EH (cell line): ENCODE data around the gene RNF123.

Source experiments
- DNase-seq: peaks from one replicate; pipeline ENCODE4 v3.0.0-alpha.2; 2015; ENCODE audit warnings: low read depth

RNF123 gene

GRCh38 chr3:49703443-49703927, 14.1 kb downstream of the RNF123 start:
- DNase-seq = peak; percentile 75

GRCh38 chr3:49703956-49704355, 14.6 kb downstream of the RNF123 start:
- DNase-seq = no peak

GRCh38 chr3:49704629-49705028, 15.3 kb downstream of the RNF123 start:
- DNase-seq = no peak

- no peak for DNase-seq
These were observed 16.1 kb downstream of the RNF123 start for GRCh38 chr3:49705390-49705960.

DNA sequence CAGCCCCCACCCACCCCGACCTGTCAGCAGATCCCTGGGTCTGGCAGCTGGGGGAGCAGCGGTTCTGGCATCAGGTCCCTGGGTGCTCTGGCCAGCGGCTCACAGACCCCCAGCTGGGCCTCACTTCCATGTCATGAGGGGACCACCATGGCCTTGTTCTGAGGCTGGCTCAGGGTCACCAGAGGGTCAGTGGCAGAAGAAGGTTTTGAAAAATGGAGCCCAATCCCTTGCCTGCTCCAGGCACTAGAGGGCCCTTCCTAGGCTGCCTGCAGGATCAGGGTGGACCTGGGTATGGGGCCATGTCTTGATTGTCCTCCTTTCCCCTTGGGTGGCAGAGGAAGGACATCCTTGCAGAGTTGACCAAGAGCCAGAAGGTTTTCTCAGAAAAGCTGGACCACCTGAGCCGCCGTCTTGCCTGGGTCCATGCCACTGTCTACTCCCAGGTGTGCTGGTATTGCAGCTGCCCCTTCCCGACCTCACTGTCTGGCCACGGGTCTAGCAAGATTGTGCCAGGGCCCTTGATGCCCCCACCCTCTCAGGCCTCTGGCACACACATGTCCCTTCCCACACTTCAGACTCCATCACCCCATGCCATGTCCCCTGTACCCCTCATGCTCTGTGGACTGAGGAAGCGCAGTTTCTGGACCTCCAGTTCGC, 17.2 kb downstream of the RNF123 start:
- no peak for DNase-seq

DNA sequence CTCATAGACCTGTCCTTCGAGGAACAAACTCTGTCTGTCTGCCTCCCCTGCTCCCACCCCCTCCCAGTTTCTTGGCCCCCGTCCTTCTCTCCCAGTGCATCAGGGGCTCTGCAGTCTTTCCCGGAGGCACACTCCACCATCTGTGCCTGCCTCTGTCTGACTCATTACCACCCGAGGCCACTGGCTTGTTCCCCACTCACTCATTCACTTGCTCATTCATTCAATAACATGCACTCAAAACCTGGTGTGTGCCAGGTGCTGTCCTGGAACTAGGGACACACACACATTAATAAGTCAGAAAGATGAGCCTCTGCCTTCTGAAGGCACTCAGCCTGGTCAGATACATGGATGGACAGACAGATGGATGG, 17.7 kb downstream of the RNF123 start:
- DNase-seq = peak; percentile 39

GRCh38 chr3:49709852-49710251, 20.5 kb downstream of the RNF123 start:
- no peak for DNase-seq

DNA sequence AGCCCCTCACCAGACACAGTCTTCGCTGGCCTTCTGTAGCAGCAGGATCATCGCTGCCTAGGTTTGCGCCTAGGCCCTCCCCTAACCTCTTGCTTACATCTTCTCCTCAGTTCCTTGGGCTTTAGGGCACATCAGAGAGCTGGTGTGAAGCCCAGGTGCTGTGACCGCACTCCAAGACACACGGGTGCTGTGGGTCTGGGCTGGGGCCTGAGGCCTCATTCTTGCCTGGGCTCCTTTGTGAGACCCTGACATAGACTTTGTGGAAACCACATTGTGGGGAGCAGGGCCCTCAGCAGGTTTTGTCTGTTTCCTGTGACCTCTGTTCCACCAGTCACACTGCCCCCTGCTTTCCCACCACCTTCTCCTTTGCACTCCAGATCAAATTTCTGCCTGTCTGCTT, 22.1 kb downstream of the RNF123 start:
- DNase-seq = no peak

DNA sequence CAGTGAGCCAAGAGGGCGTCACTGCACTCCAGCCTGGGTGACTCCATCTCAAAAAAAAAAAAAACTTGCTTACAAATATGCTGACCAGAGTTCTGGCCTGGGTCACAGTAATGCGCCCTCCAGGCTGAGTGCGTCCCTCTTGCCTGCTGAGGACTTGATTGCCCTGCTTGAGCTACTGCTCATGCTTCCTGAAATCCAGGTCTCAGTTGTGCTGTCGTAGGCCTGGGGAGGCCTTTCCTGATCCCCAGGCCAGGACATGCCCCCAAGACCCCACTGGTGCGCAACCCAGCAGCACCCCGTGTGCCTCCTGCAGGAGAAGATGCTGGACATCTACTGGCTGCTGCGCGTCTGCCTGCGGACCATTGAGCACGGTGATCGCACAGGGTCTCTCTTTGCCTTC, 22.8 kb downstream of the RNF123 start:
- no peak for DNase-seq

DNA sequence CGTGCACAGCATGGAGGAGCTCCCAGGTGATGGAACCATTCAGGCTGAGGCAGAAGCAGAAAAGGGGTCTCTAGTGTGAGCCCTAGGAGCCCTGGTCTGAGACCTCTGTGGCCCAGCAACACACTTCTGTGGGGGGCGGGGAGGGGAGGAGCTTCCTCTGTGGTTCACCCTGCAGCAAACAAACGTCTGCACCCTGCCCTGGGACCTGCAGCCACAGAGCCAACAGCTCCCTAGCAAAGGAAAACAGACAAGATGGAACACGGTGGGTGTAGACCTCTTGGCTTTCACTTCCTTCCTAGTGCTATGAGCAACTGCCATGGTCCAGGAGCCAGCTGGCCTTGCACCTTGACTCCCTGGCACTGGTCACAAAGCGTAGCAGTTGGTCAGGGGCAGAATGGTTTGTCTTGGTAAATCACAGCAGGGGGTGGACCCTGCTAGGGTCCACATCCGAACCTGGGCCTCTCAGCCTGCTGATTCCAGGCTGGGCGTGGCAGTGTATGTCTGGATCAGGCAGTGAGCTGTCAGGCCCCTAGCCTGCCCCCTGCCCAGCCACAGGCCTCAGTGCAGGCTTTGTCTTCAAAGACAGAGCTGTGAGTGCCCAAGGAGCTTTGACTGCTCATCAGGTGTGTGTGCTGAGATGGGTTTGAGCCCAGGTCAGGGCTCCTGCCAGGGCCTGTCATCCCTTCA, 23.4 kb downstream of the RNF123 start:
- DNase-seq = no peak

DNA sequence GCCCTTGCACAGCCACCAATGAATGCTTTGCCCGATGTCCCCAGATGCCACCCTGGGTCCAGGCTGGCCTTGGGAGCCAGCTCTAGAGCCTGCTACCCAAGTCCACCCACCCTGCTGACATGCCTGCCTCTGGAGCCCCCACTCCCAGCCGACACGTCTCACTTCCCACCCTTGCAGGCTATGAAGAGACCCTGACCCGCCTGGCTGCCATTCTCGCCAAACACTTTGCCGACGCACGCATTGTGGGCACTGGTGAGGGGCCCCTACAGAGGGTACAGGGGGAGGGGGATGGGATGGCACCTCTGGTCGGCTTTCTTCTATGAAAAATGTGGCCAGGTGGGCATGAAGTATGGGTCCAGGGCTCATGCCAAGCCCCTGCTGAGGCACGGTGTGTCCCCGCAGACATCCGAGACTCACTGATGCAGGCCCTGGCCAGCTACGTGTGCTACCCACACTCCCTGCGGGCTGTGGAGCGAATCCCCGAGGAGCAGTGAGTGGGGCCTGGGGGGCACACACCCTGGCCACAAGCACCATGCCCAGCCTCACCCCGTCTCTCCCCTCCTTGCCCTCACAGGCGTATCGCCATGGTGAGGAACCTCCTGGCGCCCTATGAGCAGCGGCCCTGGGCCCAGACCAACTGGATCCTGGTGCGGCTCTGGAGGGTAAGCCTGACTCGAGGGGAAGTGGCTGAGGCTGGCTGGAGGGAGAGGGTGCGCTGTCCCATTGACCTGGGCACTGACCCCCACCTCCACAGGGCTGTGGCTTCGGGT, 24.2 kb downstream of the RNF123 start:
- DNase-seq = no peak

- no peak for DNase-seq
These were observed 25.6 kb downstream of the RNF123 start for GRCh38 chr3:49714728-49715550.

DNA sequence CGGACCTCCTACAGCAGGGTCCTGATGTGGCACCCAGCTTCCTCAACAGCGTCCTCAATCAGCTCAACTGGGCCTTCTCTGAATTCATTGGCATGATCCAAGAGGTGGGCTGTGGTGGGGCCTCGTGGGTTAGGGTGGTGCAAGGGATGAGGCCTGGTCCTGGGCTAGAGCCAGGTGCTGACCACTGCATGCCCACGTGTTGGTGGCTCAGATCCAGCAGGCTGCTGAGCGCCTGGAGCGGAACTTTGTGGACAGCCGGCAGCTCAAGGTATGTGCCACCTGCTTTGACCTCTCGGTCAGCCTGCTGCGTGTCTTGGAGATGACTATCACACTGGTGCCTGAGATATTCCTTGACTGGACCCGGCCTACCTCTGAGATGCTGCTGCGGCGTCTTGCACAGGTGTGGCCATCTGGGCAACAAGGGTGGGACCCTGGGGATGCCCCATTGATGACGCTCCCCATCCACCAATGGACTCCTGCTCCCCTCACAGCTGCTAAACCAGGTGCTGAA, 26.3 kb downstream of the RNF123 start:
- no peak for DNase-seq

DNA sequence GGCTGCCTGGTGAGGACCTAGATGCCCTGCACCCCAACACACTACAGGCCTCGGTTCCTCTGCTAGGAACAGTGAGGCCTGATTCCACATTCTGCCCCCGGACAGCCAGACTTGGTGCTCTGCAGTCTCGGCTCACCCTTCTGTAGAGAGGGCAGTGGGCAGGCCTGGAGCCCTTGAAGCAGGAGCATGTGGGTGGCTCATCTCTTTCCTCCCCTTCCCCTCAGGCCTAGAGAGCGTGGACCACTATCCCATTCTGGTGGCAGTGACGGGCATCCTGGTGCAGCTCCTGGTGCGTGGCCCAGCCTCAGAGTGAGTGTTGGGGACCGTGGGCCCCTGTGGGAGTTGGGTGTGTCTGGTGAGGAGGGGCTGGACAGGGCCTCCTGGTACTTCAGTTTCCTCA, 26.8 kb downstream of the RNF123 start:
- DNase-seq = no peak

- no peak for DNase-seq
These were observed 27.4 kb downstream of the RNF123 start for GRCh38 chr3:49716691-49717210.

DNA sequence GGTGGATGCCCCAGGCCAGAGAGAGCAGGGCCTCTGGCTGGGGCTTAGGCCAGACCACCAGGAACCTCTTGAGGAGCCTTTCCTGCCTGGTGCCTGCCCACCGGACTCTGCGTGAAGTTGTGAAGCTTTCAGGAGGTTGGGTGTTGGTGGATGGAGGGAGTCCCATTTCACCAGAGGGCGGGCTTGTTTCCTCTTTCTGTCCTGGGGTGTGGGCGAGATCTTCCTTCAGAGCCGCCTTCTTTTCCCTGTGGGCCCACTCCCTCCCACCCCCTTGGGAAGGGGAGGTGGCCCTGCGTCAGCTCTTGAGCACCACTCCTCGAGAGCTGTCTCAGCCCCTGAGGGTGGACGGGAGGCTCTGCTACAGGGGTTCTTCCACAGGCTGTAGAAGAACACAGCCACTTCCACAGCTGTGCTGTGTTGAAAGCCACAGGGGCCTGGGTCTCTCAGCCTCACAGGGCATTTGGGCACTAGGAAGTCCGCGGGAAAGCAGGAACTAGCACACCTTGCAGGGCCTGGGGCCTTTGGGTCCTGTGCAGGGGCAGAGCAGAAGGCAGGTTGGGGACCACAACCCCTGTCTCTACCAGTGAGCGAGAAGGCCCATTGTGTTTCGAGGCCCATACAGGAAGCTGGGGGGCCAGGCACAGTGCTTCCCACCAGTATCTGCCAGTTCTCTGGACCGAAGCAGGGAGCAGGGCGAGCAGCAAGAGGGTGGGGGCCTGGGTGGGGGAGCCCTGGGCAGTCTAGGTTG, 28.0 kb downstream of the RNF123 start:
- no peak for DNase-seq

GRCh38 chr3:49717959-49718857, 28.9 kb downstream of the RNF123 start:
- no peak for DNase-seq

DNA sequence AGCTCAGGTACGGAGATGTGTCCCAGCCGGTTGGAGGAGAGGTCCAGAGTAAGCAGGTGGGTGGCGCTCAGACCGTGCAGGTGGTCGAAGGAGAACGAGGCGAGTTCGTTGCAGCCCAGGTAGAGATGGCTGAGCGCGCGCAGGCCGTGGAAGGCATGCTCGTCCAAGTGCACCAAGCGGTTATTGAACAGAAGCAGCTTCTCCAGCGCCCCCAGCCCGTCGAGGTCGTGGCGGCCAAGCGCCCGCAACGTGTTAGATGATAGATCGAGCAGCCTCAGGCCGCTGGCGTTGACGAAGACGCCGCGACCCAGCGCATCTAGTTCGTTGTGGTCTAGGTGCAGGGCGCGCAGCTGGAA, 29.5 kb downstream of the RNF123 start:
- DNase-seq = no peak

DNA sequence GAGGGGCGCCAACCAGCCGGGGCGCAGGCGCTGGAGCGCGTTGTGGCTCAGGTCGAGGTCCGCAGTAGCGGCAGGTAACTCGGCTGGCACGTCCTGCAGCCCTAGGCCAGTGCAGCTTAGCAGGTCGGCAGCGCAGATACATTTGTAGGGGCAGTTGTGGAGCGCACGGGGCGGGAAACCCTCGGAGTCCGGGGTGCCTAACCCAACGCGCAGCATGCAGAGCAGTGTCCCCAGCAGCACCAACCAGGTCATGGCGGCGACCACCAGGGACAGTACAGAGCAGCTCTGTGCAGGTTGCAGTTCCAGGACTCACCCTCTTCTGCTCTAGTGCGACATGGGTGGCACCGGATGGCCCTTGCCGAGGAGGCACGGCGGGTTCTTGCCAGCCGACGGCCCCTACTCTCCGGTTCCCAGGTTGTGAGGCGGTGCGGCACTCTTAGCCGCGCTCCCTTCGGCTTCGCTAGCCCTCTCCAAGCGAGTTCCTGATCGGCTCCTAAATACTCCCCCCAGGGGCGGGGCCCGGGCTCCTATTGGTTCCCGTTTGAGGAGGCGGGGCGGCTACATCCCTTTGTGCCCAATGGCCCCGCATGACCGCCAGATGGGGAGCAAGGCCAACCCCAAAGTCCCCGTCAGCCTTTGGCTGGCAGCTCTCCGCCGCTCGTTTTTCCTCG, 30.0 kb downstream of the RNF123 start, which contains the start of gene AMIGO3:
Gene AMIGO3 (minus strand): TSS at position 471 of the 671 bp plus-strand sequence. CDS start 219 bp downstream, at position 252.
- DNase-seq = peak; percentile 95
